ENCODE data around the gene ZMPSTE24. TPM values are rescaled to one million over a fixed set of nuclear protein-coding genes. Genes with fewer than 3 reads are reported as not detected.

ZMPSTE24 gene
- total and polyA plus RNA-seq, 5 donors: 23.5 to 43.4 (median 31.4) TPM

Other genes with a start within 250 kb of the ZMPSTE24 start
- gene CAP1, start 217.5 kb upstream of the ZMPSTE24 start, total RNA-seq: 100 to 1,000 TPM in 2 of 4 donors, 10 to 100 TPM in 2; 72.8 to 118 (median 97.9) TPM
- 43.8 TPM for gene CAP1, start 217.5 kb upstream of the ZMPSTE24 start, polyA plus RNA-seq
- 10 to 100 TPM; 37.6 to 59.0 (median 42.6) TPM for gene PPT1, start 161.0 kb upstream of the ZMPSTE24 start, total RNA-seq
- gene PPT1, start 161.0 kb upstream of the ZMPSTE24 start, polyA plus RNA-seq: 39.5 TPM
- 10 to 100 TPM; 13.4 to 14.9 (median 14.2) TPM for gene RLF, start 96.8 kb upstream of the ZMPSTE24 start, total RNA-seq
- gene RLF, start 96.8 kb upstream of the ZMPSTE24 start, polyA plus RNA-seq: 4.9 TPM
- gene TMCO2, start 10.3 kb upstream of the ZMPSTE24 start, total RNA-seq: not detected
- gene TMCO2, start 10.3 kb upstream of the ZMPSTE24 start, polyA plus RNA-seq: not detected
- gene COL9A2, start 59.0 kb downstream of the ZMPSTE24 start, total RNA-seq: 1 to 10 TPM in 2 of 4 donors, under 1 TPM in 2; 0.40 to 2.0 (median 1.1) TPM
- 1.8 TPM for gene COL9A2, start 59.0 kb downstream of the ZMPSTE24 start, polyA plus RNA-seq
- gene SMAP2, start 115.5 kb downstream of the ZMPSTE24 start, total RNA-seq: 10 to 100 TPM; 10.9 to 23.1 (median 17.7) TPM
- 11.2 TPM for gene SMAP2, start 115.5 kb downstream of the ZMPSTE24 start, polyA plus RNA-seq
- gene ZFP69B, start 192.2 kb downstream of the ZMPSTE24 start, total RNA-seq: 1 to 10 TPM in 3 of 4 donors, under 1 TPM in 1; 0.63 to 1.2 (median 1.1) TPM
- 0.29 TPM for gene ZFP69B, start 192.2 kb downstream of the ZMPSTE24 start, polyA plus RNA-seq
- gene ZFP69, start 219.1 kb downstream of the ZMPSTE24 start, total RNA-seq: 1 to 10 TPM; 1.7 to 2.8 (median 2.4) TPM
- 1.8 TPM for gene ZFP69, start 219.1 kb downstream of the ZMPSTE24 start, polyA plus RNA-seq

All from right cardiac atrium (tissue), 5 donors.